Liver (tissue), 9 donors: ENCODE data around the gene DLST. TPM values are rescaled to one million over a fixed set of nuclear protein-coding genes. Genes with fewer than 3 reads are reported as not detected.

Experiments used
- DNase-seq: peaks from one replicate; pipeline ENCODE4 v3.0.0-alpha.2; 2017; ENCODE audit warnings: low spot score
- H3K27ac ChIP-seq, 2 donors: one replicate each; pipeline ENCODE4 v1.7.0; 2013; ENCODE audit warnings: inconsistent platforms in 2 of 2, low read length in 2 of 2, control low read depth in 1 of 2, low read depth in 1 of 2, mild to moderate bottlenecking in 1 of 2
- H3K27me3 ChIP-seq, 4 donors: one replicate each; pipeline versions ENCODE4 v1.6.1 to v1.7.0; 2013; ENCODE audit warnings: low read length in 3 of 4, inconsistent platforms in 1 of 4, mild to moderate bottlenecking in 1 of 4, moderate library complexity in 1 of 4; ENCODE audit not compliant: control insufficient read depth in 4 of 4, insufficient read depth in 4 of 4
- H3K36me3 ChIP-seq, 4 donors: one replicate each; pipeline versions ENCODE4 v1.6.1 to v1.7.0; 2013; ENCODE audit warnings: low read length in 3 of 4, mild to moderate bottlenecking in 3 of 4, low read depth in 1 of 4, moderate library complexity in 1 of 4; ENCODE audit not compliant: control insufficient read depth in 4 of 4, insufficient read depth in 3 of 4
- H3K4me1 ChIP-seq, 4 donors: one replicate each; pipeline versions ENCODE4 v1.6.1 to v1.7.0; 2013; ENCODE audit warnings: low read length in 3 of 4, mild to moderate bottlenecking in 3 of 4, moderate library complexity in 1 of 4; ENCODE audit not compliant: control insufficient read depth in 4 of 4, insufficient read depth in 4 of 4
- H3K4me3 ChIP-seq, 3 donors: one replicate each; pipeline versions ENCODE4 v1.6.1 to v1.7.0; 2013; ENCODE audit warnings: low read length in 3 of 3, control low read depth in 1 of 3, low read depth in 1 of 3, mild to moderate bottlenecking in 1 of 3
- H3K9ac ChIP-seq, 2 donors: one replicate each; pipeline ENCODE4 v1.7.0; 2013; ENCODE audit warnings: low read length in 2 of 2, mild to moderate bottlenecking in 2 of 2, moderate library complexity in 2 of 2, control low read depth in 1 of 2, low read depth in 1 of 2
- H3K9me3 ChIP-seq, 4 donors: one replicate each; pipeline versions ENCODE4 v1.6.1 to v1.7.0; 2013; ENCODE audit warnings: low read length in 3 of 4; ENCODE audit not compliant: control insufficient read depth in 4 of 4
- EGR1 ChIP-seq, 2 donors: IDR thresholded peaks; 2 replicates each; pipeline ENCODE4 v1.6.1; 2016 to 2018; ENCODE audit warnings: antibody characterized with exemption in 2 of 2, low read depth in 2 of 2
- FOXA1 ChIP-seq: IDR thresholded peaks from 2 replicates; pipeline ENCODE4 v1.6.1; 2016; ENCODE audit warnings: antibody characterized with exemption
- FOXA2 ChIP-seq: IDR thresholded peaks from 2 replicates; pipeline ENCODE4 v1.6.1; 2016; ENCODE audit warnings: antibody characterized with exemption
- GABPA ChIP-seq, 2 donors: IDR thresholded peaks in 1 of 2; conservative IDR thresholded peaks in 1 of 2; 2 replicates each; pipeline ENCODE4 v1.6.1; 2016; ENCODE audit warnings: antibody characterized with exemption in 2 of 2, mild to moderate bottlenecking in 1 of 2, moderate library complexity in 1 of 2
- HNF4A ChIP-seq, 2 donors: conservative IDR thresholded peaks; 2 replicates each; pipeline ENCODE4 v1.6.1; 2016; ENCODE audit warnings: antibody characterized with exemption in 2 of 2, mild to moderate bottlenecking in 2 of 2
- HNF4G ChIP-seq: IDR thresholded peaks from 2 replicates; pipeline ENCODE4 v1.6.1; 2016; ENCODE audit warnings: antibody characterized with exemption
- JUND ChIP-seq, 2 donors: IDR thresholded peaks; 2 replicates each; pipeline ENCODE4 v1.6.1; 2016; ENCODE audit warnings: antibody characterized with exemption in 2 of 2
- NR2F2 ChIP-seq: IDR thresholded peaks from 2 replicates; pipeline ENCODE4 v1.6.1; 2016; ENCODE audit warnings: antibody characterized with exemption
- RAD21 ChIP-seq, 2 donors: IDR thresholded peaks; 2 replicates each; pipeline ENCODE4 v1.6.1; 2016; ENCODE audit warnings: antibody characterized with exemption in 2 of 2, mild to moderate bottlenecking in 2 of 2
- RXRA ChIP-seq, 2 donors: IDR thresholded peaks; 2 replicates each; pipeline ENCODE4 v1.6.1; 2017 to 2018; ENCODE audit warnings: antibody characterized with exemption in 2 of 2, mild to moderate bottlenecking in 1 of 2
- SP1 ChIP-seq: IDR thresholded peaks from 2 replicates; pipeline ENCODE4 v1.6.1; 2018; ENCODE audit warnings: antibody characterized with exemption, mild to moderate bottlenecking
- TAF1 ChIP-seq: conservative IDR thresholded peaks from 2 replicates; pipeline ENCODE4 v1.6.1; 2016; ENCODE audit warnings: antibody characterized with exemption, mild to moderate bottlenecking
- YY1 ChIP-seq: IDR thresholded peaks from 2 replicates; pipeline ENCODE4 v1.6.1; 2016; ENCODE audit warnings: antibody characterized with exemption, mild to moderate bottlenecking
- WGBS: extraction: QIAGEN DNeasy Blood & Tissue Kit; methylation state at CpG from one replicate; pipeline ENCODE4 v1.1.7; 2013; 5-methylcytosine and 5-hydroxymethylcytosine counted together
- polyA plus RNA-seq, 2 donors: library from polyadenylated mRNA; stranded (reverse) in 1 of 2; unstranded in 1 of 2; fragments of 200-250 nt in 1 of 2; fragments of >200 nt in 1 of 2; fragmentation: Nextera tagmentation in 1 of 2; extraction: Ambion mirVana in 1 of 2; gene quantifications; one replicate each; pipeline versions ENCODE4 v1.2.1 to v1.2.3, GENCODE V29; 2013 to 2015
- total RNA-seq, 2 donors: library from RNA; depleted of rRNA; stranded (reverse); fragments of >200 nt; gene quantifications; one replicate each; pipeline ENCODE4 v1.2.3, GENCODE V29; 2014
- TF ChIP-seq, protein P1 (sequence below): IDR thresholded peaks from 2 replicates; pipeline ENCODE4 v1.6.1; 2016; ENCODE audit warnings: antibody characterized with exemption
- TF ChIP-seq, protein P2 (sequence below): IDR thresholded peaks from 2 replicates; pipeline ENCODE4 v1.6.1; 2016; ENCODE audit warnings: antibody characterized with exemption, mild to moderate bottlenecking
- donor health status: healthy.
- donor health status: healthy.
- donor health status: healthy.
- donor health status: healthy.
- donor health status: healthy.

The DLST gene
- total and polyA plus RNA-seq, 4 donors: 10.7 to 69.3 (median 49.5) TPM

DNA sequence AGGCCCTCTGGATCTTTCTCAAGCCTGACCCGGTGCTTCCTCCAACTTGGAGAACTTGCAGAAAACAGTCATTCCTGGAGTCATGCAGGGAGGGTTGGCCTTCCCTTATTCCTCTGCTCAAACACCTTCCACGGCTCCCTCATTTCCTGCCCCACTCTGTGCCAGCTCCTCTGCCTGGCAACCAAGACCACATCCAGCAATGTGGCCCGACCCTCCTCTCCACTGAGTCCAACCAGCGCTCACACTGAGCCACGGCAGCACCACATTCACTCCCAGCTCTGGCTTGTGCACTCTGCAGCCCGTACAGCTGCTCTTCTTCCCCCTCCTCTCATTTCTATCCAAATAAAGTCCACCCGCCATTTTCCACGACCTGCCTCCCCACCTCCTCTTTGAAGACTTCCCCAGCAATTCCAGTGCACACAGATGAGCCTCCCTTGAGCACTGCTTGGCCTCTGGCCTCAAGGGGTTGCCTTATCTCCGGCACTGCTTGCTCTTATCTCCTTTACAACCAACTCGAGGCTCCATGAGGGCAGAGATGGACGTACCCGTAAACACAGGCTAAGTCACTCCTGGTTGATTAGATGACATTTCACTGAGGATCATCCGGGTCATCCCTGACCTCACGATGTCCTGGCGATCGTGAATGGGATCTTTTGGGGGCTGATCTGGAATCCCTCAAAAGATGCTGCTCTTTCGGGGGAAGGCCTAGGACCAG is 68.3 kb downstream of the DLST start:
- WGBS: 81% methylated on average over 17 of the region's 17 CpGs
- no peak for TF ChIP-seq EGR1 (IDR thresholded peaks at IDR 0.05; ENCODE audit: low read depth in 2 of 2)
- TF ChIP-seq SP1: no peak
- TF ChIP-seq NR2F2: no peak
- no peak for TF ChIP-seq RAD21 (IDR thresholded peaks at IDR 0.05)
- no peak for TF ChIP-seq GABPA (IDR thresholded peaks at IDR 0.05 in 1 of 2, conservative IDR thresholded peaks at IDR 0.05 in 1 of 2)
- no peak for TF ChIP-seq FOXA2
- no peak for TF ChIP-seq HNF4A (conservative IDR thresholded peaks at IDR 0.05)
- TF ChIP-seq FOXA1: no peak
- Histone ChIP-seq H3K36me3 (no peaks in the 10 kb centered on the region), H3K27ac (peak overlapping the region in 1 of 2 donors; percentile 2), H3K9ac (no peak overlapping the region), H3K27me3 (no peaks in the 10 kb centered on the region), H3K4me3 (no peak overlapping the region), H3K4me1 (peaks cover 0 to 11% (median 2%) of the 10 kb centered on the region in 4 donors), H3K9me3 (no peaks in the 10 kb centered on the region)
- no peak for DNase-seq

DNA sequence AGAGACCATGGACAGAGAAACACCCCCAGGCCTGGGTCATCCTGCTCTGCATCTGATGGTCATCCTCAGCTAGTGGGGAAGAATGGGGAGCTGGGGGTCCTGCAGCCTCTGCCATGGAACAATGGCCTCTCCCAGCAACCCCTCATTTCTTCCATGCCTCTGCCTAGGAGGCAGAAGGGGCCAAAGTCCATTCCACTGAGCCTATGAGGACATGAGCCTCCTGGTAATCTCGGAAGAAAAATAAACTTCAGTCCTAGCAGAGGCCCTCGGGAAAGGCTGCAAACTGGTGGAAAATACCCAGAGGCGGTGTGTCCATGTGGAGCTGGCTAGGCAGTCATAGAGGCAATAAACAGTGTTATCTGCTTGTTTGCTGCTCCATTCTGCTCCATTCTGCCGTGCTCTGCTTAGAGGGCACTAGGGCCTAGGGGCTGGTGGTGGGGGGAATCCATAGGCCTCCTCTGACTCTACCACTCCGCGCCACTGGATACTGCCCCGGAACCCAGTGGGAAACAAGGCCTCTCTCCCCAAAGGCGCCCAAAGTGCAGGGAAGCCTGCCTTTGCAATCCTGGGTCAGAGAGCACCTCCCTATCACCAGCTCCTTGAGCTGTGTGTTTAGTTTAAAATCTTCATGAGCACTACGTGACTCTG is 69.2 kb downstream of the DLST start:
- H3K9ac ChIP-seq: no peak overlapping the region
- no peak overlapping the region for H3K27ac ChIP-seq
- H3K27me3 ChIP-seq: no peaks in the 10 kb centered on the region
- no peaks in the 10 kb centered on the region for H3K36me3 ChIP-seq
- no peak for DNase-seq
- 73% methylated on average over 9 of the region's 9 CpGs for WGBS
- TF ChIP-seq YY1: no peak
- H3K4me1 ChIP-seq: peaks cover 0 to 15% (median 6%) of the 10 kb centered on the region in 4 donors
- H3K4me3 ChIP-seq: no peak overlapping the region
- no peaks in the 10 kb centered on the region for H3K9me3 ChIP-seq

DNA sequence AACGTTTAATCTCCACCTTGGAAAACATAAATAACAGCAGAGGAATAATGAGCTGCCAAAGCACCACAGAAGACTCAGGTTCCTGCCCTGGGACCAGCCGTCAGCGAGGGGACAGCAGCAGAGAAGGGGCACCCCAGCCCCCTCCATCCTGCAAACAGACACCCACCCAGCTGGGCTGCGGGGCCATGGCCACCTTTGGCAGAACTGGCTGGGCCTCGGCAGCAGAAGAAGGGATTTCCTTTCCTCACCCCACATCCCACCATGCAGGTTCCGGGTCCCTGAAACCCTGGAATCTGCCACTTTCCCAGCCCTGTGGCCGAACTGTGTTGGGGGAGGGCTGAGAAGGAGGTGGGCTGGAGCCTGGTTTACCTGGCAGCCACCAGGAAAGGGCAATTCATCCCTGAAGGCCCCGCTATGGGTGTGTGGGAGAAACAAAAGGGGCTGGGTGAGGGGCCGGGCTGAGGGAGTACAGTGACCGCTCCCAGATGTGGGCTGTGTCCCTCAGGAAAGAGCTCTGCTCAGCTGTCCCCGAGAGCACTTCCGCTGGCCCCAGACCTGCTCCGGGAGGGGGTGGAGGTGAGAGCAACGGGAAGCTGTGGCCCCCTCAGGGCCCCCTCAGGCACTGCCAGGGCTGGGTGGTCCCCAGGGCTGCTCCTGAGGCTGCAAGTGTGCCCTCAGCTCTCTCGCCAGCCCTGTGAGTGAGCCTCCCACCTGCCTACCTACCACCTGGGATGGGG is 69.9 kb downstream of the DLST start:
- no peaks in the 10 kb centered on the region for H3K9me3 ChIP-seq
- peaks cover 0 to 9% (median 4%) of the 10 kb centered on the region in 4 donors for H3K4me1 ChIP-seq
- peak overlapping the region in 1 of 2 donors; percentile 29 for H3K27ac ChIP-seq
- H3K27me3 ChIP-seq: no peaks in the 10 kb centered on the region
- WGBS: 70% methylated on average over 15 of the region's 15 CpGs
- no peak overlapping the region for H3K4me3 ChIP-seq
- DNase-seq: no peak
- no peaks in the 10 kb centered on the region for H3K36me3 ChIP-seq
- TF ChIP-seq JUND (IDR thresholded peaks at IDR 0.05) (no peak), SP1 (no peak), TAF1 (no peak), FOXA1 (no peak), YY1 (no peak), RXRA (IDR thresholded peaks at IDR 0.05) (no peak), HNF4G (no peak), RAD21 (IDR thresholded peaks at IDR 0.05) (no peak), EGR1 (IDR thresholded peaks at IDR 0.05; ENCODE audit: low read depth in 2 of 2) (no peak), HNF4A (conservative IDR thresholded peaks at IDR 0.05) (no peak)
- TF ChIP-seq, protein P1, sequence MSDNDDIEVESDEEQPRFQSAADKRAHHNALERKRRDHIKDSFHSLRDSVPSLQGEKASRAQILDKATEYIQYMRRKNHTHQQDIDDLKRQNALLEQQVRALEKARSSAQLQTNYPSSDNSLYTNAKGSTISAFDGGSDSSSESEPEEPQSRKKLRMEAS: no peak
- TF ChIP-seq, protein P2, sequence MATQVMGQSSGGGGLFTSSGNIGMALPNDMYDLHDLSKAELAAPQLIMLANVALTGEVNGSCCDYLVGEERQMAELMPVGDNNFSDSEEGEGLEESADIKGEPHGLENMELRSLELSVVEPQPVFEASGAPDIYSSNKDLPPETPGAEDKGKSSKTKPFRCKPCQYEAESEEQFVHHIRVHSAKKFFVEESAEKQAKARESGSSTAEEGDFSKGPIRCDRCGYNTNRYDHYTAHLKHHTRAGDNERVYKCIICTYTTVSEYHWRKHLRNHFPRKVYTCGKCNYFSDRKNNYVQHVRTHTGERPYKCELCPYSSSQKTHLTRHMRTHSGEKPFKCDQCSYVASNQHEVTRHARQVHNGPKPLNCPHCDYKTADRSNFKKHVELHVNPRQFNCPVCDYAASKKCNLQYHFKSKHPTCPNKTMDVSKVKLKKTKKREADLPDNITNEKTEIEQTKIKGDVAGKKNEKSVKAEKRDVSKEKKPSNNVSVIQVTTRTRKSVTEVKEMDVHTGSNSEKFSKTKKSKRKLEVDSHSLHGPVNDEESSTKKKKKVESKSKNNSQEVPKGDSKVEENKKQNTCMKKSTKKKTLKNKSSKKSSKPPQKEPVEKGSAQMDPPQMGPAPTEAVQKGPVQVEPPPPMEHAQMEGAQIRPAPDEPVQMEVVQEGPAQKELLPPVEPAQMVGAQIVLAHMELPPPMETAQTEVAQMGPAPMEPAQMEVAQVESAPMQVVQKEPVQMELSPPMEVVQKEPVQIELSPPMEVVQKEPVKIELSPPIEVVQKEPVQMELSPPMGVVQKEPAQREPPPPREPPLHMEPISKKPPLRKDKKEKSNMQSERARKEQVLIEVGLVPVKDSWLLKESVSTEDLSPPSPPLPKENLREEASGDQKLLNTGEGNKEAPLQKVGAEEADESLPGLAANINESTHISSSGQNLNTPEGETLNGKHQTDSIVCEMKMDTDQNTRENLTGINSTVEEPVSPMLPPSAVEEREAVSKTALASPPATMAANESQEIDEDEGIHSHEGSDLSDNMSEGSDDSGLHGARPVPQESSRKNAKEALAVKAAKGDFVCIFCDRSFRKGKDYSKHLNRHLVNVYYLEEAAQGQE: no peak
- no peak overlapping the region for H3K9ac ChIP-seq
